VCaP (cell line): Measurements from ENCODE around the gene PODN.
A peak's percentile ranks its signal among the peaks of the same experiment; 100 is the strongest.

Experiments used
- H3K27ac ChIP-seq: fragments of 450-650 bp; 2 replicates; pipeline ENCODE4 v1.5.1; 2017
- TF ChIP-seq, protein P1 (sequence below): fragments of 450-650 bp; conservative IDR thresholded peaks from 2 replicates; pipeline ENCODE4 v1.5.1; 2017; ENCODE audit warnings: mild to moderate bottlenecking, moderate library complexity

PODN gene

DNA sequence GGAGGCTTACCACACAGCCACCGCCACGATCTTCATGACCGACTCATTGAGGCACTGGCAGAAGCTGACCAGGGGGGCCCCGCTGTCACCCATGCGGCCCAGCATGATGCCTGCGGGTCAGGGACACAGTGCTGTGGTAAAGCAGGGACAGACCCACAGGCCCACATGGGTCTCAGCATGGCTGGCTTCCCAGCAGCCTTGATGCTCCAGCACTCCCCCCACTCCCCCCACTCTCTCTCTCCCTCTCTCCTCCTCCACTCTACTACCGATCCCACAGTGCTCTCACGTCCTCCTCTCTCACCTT lies 31.4 kb downstream of the PODN start:
- H3K27ac ChIP-seq, result no peak overlapping the region; the same call in 1 of the 2 replicates
- TF ChIP-seq, protein P1, sequence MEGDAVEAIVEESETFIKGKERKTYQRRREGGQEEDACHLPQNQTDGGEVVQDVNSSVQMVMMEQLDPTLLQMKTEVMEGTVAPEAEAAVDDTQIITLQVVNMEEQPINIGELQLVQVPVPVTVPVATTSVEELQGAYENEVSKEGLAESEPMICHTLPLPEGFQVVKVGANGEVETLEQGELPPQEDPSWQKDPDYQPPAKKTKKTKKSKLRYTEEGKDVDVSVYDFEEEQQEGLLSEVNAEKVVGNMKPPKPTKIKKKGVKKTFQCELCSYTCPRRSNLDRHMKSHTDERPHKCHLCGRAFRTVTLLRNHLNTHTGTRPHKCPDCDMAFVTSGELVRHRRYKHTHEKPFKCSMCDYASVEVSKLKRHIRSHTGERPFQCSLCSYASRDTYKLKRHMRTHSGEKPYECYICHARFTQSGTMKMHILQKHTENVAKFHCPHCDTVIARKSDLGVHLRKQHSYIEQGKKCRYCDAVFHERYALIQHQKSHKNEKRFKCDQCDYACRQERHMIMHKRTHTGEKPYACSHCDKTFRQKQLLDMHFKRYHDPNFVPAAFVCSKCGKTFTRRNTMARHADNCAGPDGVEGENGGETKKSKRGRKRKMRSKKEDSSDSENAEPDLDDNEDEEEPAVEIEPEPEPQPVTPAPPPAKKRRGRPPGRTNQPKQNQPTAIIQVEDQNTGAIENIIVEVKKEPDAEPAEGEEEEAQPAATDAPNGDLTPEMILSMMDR, result no peak

DNA sequence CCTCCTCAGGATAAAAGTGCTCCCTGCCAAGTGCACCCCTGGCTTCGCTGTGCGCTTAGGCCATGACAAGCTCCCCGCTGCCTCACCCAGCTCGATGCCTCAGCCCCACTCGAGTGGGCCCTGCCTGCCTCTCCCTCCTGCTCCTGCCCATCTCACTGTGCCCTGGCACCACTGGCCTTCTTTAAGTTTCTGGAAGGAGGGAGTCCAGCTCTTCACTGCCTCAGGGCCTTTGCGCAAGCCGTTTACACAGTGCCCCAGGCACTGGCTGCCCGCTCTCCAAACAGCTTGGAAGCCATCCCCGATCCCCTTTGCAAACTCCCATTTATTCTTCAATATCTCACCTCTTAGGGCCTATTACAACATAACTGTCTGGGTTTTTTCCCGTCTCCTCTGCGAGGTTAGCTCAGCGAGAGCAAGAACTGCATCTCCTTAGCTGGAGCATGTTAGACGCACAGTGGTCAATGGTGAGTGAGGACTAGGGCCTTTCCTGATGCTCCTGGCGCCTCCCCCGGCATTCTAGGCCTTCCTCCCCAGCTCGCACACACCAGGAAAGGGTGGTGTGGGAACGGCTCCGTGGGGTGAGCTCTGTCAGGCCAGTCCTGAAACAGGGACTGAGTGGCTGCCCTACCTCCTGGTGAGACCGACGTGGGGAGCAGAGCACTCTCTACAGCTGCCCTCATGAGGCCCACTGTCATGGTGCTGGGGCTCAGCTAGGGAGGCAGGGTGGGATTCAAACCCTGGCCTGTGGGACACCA lies 31.9 kb downstream of the PODN start:
- TF ChIP-seq, protein P1, result no peak
- H3K27ac ChIP-seq, result no peak overlapping the region

DNA sequence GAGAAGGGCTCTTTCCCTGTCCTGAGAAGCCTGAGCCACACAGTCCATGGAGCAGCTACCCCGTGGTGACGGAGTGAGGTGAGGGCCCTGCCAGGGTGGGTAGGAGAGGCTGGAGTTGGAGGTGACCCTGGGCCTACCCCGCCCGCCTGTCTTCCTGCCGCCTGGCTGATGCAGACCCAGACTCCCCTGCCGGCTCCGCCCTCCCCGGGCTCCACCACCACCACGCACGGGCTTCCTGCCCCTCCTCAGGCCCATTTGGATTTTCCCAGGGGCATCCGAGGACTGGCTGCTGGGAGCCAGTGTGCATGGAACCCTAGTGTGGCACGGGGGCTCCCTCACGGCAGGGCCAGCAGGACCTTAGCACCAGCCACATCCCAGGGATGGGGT lies 32.5 kb downstream of the PODN start:
- TF ChIP-seq, protein P1, result no peak
- H3K27ac ChIP-seq, result peak overlapping the region; percentile 9; the same call in 1 of the 2 replicates

DNA sequence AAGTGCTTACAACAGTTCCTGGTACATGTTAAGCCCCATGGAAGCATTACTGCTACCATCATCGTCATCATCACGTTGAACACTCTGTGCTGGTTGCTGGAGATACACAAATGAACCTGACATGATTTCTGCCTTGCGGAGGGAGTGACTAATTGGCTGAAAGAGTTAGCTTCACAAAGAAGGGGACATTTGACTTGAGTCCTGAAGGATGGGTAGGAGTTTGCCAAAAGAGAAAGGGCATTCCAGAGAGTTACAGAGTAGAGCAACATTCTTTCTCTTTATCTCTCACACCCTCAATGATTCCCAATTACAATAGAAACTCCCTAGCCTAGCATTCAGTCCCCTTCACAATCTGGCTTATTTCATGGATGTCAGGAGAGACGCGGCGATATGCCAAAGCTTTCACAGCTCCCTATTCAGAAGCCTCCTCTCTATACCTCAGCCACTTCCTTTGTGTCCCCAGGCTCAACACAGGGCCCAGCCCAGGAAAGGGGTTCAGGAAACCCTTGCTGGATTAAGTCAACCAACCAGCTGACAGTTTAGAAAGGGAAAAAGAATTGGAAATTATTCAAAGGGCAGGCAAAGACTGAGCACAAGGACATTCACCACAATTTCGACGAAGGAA lies 42.4 kb downstream of the PODN start:
- peak overlapping the region; percentile 99; the same call in 1 of the 2 replicates for H3K27ac ChIP-seq
- TF ChIP-seq, protein P1, result no peak

DNA sequence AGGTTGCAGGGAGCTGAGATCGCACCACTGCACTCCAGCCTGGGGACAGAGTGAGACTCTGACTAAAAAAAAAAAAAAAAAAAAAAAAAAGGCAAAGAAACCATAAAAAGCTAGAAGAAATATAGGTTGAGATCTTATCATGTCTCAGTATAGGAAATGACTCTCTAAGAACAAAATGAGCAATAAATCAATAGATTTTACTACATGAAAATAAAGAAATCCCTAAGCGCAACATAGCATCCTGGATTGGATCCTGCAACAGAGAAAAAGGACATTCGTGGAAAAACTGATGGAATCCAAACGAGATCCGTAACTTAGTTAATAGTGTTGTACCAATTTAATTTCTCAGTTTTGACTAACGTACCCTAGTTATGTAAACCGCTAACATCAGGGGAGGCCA lies 45.1 kb downstream of the PODN start:
- peak overlapping the region; percentile 99 for H3K27ac ChIP-seq
- TF ChIP-seq, protein P1, result no peak

DNA sequence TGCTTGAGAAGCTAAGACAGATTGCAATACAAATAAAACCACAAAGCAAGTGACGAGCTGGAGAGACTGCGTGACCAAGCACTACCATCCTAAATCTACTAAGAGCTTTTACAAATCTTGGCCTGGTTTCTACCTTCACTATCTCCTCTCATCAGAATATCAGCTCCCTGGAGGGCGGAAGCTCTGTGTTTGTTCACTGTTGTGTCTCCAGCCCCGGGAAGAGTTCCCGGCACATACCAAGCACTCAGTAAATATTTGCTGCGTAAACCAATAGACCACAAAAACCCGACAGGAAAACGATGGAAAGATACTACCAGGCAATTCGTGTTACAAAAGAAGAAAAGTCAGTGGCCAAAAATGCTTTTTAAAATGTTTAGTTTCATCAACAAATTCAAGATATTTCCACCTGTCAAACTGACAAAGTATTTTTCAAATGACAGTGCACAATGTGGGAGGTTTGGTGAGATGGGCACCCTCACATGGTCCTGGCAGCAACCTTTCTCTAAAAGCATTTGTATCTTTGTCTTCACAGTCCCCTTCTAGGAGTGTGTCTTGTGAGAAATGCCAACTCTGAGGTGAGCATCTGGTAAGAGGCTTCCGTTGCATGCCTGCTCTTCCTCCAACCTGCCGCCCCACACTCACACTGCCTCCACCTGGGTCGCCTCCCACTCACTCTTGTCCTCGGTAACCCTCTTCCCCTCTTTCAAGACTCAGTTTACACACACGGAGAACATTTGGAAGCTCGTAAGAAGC lies 45.7 kb downstream of the PODN start:
- TF ChIP-seq, protein P1, result no peak
- peak overlapping the region; percentile 99 for H3K27ac ChIP-seq
